Measurements from ENCODE around the gene HSPB8.
A peak's percentile ranks its signal among the peaks of the same experiment; 100 is the strongest.

Gene HSPB8

DNA sequence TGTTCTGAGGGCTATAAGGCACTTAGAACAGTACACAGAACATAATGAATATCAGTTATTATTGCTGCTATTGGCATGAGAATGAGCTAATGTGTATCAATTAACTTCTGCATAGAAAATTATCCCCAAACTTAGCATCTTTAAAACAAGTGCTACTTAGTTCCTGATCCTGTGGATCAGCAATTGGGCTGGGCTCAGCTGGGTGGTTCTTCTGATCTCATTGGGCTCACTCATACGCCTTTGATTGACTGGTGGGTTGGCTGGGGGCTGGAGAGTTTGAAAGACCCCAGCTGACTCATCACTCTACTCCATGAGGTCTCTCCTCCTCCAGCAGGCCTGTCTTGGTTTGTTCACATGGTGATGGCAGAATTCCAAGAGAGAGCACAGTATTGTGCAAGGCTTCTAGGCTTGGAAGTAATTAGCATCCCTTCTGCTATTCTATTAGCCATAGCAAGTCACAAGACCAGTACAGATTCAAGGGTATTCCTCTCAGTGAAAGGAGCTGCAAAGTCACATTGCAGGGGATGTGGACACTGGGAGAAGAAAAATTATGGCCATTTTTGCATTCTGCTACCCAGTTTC is 27.2 kb upstream of the HSPB8 start:
- Histone ChIP-seq H3K36me3 (ENCODE audit: control insufficient read depth in 5 of 5, insufficient read depth in 5 of 5, low read length in 5 of 5) (no peaks in the 10 kb centered on the region), H3K4me1 (ENCODE audit: control insufficient read depth in 5 of 5, insufficient read depth in 5 of 5, low read length in 5 of 5) (peaks cover 2 to 21% (median 13%) of the 10 kb centered on the region in 5 donors), H3K9me3 (ENCODE audit: control insufficient read depth in 5 of 5, low read length in 5 of 5) (peaks cover 0 to 13% (median 11%) of the 10 kb centered on the region in 5 donors), H3K27ac (ENCODE audit: low read depth, low read length) (no peak overlapping the region), H3K27me3 (ENCODE audit: control insufficient read depth in 5 of 5, insufficient read depth in 4 of 5, low read length in 5 of 5) (peaks cover 0 to 7% (median 0%) of the 10 kb centered on the region in 5 donors), H3K9ac (ENCODE audit: low read length in 5 of 5) (no peak overlapping the region), H3K4me3 (ENCODE audit: low read depth in 1 of 5, low read length in 5 of 5) (no peak overlapping the region)

DNA sequence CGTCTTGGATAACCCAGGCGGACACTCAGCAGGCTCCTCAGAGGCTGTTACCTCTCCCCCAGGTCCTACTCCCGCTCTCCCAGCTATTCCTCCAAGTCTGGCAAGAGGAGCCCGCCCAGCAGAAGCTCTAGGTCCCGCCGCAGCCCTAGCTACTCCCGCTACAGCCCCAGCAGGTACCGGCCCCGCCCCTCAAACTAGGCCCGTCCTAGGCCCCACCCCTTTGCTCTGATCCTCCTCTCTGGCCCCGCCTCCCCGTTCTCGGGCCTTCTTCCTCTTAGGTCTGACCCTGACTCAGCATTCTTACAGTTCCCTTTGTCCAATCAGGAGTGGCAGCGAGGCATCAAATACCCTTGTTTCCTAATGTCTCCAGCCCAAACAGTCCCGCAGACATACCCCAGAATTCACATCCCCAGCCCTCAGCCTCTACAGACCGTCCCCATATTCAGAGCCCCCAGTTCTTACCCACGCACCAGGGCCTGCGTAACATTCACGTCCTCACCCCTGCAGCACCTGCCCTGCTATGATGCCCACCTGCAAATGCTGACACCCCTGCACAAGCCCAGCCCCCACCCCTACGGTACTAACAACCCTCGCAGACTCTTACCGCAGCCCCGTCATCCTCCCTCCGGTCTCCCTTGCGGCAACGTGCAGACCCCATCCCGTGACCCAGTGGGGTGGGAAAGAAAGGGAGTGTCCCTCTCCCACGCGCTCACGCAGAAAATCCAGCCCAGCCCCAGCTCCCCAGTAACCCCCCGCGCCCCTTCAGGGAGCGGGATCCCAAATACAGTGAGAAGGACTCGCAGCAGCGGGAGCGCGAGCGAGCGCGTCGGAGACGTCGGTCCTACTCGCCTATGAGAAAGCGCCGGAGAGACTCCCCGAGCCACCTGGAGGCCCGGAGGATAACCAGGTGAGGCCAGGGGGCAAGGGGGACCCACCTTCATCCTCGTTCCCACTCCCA is 25.0 kb upstream of the HSPB8 start:
- peaks cover 0 to 9% (median 0%) of the 10 kb centered on the region in 5 donors for H3K27me3 ChIP-seq (ENCODE audit: control insufficient read depth in 5 of 5, insufficient read depth in 4 of 5, low read length in 5 of 5)
- H3K36me3 ChIP-seq (ENCODE audit: control insufficient read depth in 5 of 5, insufficient read depth in 5 of 5, low read length in 5 of 5) = no peaks in the 10 kb centered on the region
- peak overlapping the region; percentile 11 to 63 (median 26) for H3K4me3 ChIP-seq (ENCODE audit: low read depth in 1 of 5, low read length in 5 of 5)
- no peak overlapping the region for H3K27ac ChIP-seq (ENCODE audit: low read depth, low read length)
- H3K4me1 ChIP-seq (ENCODE audit: control insufficient read depth in 5 of 5, insufficient read depth in 5 of 5, low read length in 5 of 5) = peaks cover 0 to 21% (median 13%) of the 10 kb centered on the region in 5 donors
- peak overlapping the region in 1 of 5 donors; percentile 41 for H3K9ac ChIP-seq (ENCODE audit: low read length in 5 of 5)
- peaks cover 0 to 13% (median 11%) of the 10 kb centered on the region in 5 donors for H3K9me3 ChIP-seq (ENCODE audit: control insufficient read depth in 5 of 5, low read length in 5 of 5)

DNA sequence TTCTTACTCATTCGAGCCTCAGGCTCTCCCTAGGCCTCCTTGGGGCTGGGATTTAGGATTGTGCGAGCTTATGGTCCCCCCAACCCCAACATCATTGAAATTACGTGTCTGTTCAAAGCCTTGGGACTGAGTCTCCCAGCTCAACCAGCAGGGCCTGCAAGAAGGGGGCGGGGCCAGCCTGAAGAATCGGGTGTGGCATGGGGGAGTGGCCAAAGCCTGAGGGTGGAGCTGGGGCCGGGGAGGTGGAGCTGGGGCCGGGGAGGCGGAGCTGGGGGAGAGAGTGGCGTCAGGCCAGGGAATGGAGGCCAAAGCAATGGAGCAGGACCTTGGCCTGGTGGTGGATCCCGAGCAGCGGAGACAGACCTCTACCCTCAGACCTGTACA is 24.3 kb upstream of the HSPB8 start:
- H3K4me1 ChIP-seq (ENCODE audit: control insufficient read depth in 5 of 5, insufficient read depth in 5 of 5, low read length in 5 of 5) = peaks cover 0 to 19% (median 9%) of the 10 kb centered on the region in 5 donors
- peak overlapping the region in 1 of 5 donors; percentile 11 for H3K4me3 ChIP-seq (ENCODE audit: low read depth in 1 of 5, low read length in 5 of 5)
- no peak overlapping the region for H3K27ac ChIP-seq (ENCODE audit: low read depth, low read length)

DNA sequence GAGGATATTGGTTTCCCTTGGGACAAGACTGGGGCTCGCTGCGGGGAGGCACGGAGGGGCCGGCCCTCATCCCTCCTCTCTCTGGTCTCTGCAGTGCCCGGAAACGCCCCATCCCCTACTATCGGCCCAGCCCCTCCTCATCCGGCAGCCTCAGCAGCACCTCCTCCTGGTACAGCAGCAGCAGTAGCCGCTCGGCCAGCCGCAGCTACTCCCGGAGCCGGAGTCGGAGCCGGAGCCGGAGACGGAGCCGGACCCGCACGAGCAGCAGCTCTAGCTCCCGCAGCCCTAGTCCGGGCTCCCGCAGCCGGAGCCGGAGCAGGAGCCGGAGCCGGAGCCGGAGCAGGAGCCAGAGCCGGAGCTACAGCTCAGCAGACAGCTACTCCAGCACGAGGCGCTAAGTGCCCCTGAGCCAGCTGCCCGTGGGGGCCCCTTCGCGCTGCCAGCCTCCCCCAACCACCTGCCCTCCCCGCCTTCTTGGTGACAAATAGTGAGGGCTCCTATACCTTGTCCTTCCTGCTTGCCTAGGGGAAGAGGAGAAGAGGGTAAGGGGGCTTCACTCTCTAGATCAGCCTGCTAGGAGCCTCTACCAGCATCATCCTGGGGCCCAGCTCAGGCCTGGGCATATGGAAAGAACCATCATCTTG is 22.2 kb upstream of the HSPB8 start:
- Histone ChIP-seq H3K9ac (ENCODE audit: low read length in 5 of 5) (no peak overlapping the region), H3K27ac (ENCODE audit: low read depth, low read length) (no peak overlapping the region), H3K4me3 (ENCODE audit: low read depth in 1 of 5, low read length in 5 of 5) (no peak overlapping the region), H3K36me3 (ENCODE audit: control insufficient read depth in 5 of 5, insufficient read depth in 5 of 5, low read length in 5 of 5) (no peaks in the 10 kb centered on the region), H3K9me3 (ENCODE audit: control insufficient read depth in 5 of 5, low read length in 5 of 5) (peaks cover 0 to 5% (median 3%) of the 10 kb centered on the region in 5 donors), H3K4me1 (ENCODE audit: control insufficient read depth in 5 of 5, insufficient read depth in 5 of 5, low read length in 5 of 5) (peaks cover 0 to 14% (median 7%) of the 10 kb centered on the region in 5 donors), H3K27me3 (ENCODE audit: control insufficient read depth in 5 of 5, insufficient read depth in 4 of 5, low read length in 5 of 5) (peaks cover 0 to 9% (median 0%) of the 10 kb centered on the region in 5 donors)

More for the DNA sequence above, 24.3 kb upstream of the HSPB8 start:
- no peaks in the 10 kb centered on the region for H3K36me3 ChIP-seq (ENCODE audit: control insufficient read depth in 5 of 5, insufficient read depth in 5 of 5, low read length in 5 of 5)
- no peak overlapping the region for H3K9ac ChIP-seq (ENCODE audit: low read length in 5 of 5)
- peaks cover 0 to 13% (median 11%) of the 10 kb centered on the region in 5 donors for H3K9me3 ChIP-seq (ENCODE audit: control insufficient read depth in 5 of 5, low read length in 5 of 5)
- peaks cover 0 to 9% (median 0%) of the 10 kb centered on the region in 5 donors for H3K27me3 ChIP-seq (ENCODE audit: control insufficient read depth in 5 of 5, insufficient read depth in 4 of 5, low read length in 5 of 5)

DNA sequence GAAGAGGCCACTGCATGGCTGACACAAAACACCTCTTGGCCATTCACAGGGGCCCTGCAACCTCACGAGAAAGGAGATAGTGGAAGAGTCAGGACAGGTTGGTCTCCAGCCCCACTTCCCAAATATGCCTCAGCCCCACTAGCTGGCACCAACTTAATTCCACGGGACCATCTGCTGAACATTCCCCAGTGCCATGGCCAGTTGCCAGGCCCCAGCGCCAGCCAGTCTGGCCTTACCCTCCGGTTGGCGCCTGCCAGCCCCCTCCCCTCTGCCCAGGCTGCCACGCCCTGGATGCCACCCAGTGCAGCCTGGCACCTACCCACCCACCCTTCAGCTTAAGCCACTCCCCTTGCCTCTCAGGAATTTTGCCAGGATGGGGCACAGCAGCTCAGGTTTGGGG is 21.2 kb upstream of the HSPB8 start:
- Histone ChIP-seq H3K4me1 (ENCODE audit: control insufficient read depth in 5 of 5, insufficient read depth in 5 of 5, low read length in 5 of 5) (peaks cover 0 to 14% (median 7%) of the 10 kb centered on the region in 5 donors), H3K27ac (ENCODE audit: low read depth, low read length) (no peak overlapping the region), H3K36me3 (ENCODE audit: control insufficient read depth in 5 of 5, insufficient read depth in 5 of 5, low read length in 5 of 5) (no peaks in the 10 kb centered on the region), H3K9me3 (ENCODE audit: control insufficient read depth in 5 of 5, low read length in 5 of 5) (no peaks in the 10 kb centered on the region), H3K27me3 (ENCODE audit: control insufficient read depth in 5 of 5, insufficient read depth in 4 of 5, low read length in 5 of 5) (peaks cover 0 to 13% (median 0%) of the 10 kb centered on the region in 5 donors), H3K9ac (ENCODE audit: low read length in 5 of 5) (no peak overlapping the region), H3K4me3 (ENCODE audit: low read depth in 1 of 5, low read length in 5 of 5) (no peak overlapping the region)

DNA sequence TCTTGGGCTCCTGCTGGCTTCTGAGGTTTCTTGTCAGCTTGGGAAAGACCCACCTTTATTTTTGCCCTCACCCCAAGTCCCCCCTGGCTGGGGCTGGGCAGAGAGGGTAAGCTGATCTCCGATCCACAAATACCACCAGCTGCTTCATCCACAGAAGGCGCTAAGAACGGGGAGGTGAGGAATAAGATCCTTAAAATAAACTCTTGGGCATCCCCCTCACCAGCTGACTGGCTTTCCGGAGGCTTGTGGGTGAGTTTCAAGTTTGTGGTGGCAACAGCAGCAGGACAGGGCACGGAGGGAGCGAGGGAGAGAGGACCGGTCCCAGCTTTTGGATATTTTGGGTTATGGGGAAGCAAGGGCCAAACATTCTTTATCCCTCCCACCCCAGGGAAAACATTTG is 20.8 kb upstream of the HSPB8 start:
- Histone ChIP-seq H3K27ac (ENCODE audit: low read depth, low read length) (no peak overlapping the region), H3K4me3 (ENCODE audit: low read depth in 1 of 5, low read length in 5 of 5) (no peak overlapping the region), H3K27me3 (ENCODE audit: control insufficient read depth in 5 of 5, insufficient read depth in 4 of 5, low read length in 5 of 5) (peaks cover 0 to 13% (median 0%) of the 10 kb centered on the region in 5 donors), H3K9ac (ENCODE audit: low read length in 5 of 5) (no peak overlapping the region), H3K36me3 (ENCODE audit: control insufficient read depth in 5 of 5, insufficient read depth in 5 of 5, low read length in 5 of 5) (no peaks in the 10 kb centered on the region), H3K9me3 (ENCODE audit: control insufficient read depth in 5 of 5, low read length in 5 of 5) (no peaks in the 10 kb centered on the region), H3K4me1 (ENCODE audit: control insufficient read depth in 5 of 5, insufficient read depth in 5 of 5, low read length in 5 of 5) (peaks cover 0 to 14% (median 7%) of the 10 kb centered on the region in 5 donors)

DNA sequence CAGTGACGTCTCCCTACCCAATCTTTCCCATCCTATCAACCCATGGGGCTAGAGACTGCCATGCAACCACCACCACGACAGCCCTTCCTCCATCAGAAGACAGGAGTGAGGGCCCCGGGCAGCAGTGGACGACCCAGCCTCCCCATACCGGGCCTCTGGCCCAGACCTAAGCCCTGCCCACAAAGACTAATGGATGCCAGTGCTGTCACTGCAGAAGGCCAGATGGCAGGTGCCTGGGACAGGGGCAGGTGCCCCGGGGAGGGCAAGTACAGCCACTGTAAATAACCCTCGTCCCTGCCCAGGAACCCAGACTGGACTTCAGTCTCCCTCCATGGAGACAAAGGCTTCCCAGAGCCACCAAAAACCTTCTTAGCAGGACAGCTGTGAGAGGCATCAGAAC is 20.3 kb upstream of the HSPB8 start:
- no peak overlapping the region for H3K4me3 ChIP-seq (ENCODE audit: low read depth in 1 of 5, low read length in 5 of 5)
- H3K9ac ChIP-seq (ENCODE audit: low read length in 5 of 5) = no peak overlapping the region
- H3K9me3 ChIP-seq (ENCODE audit: control insufficient read depth in 5 of 5, low read length in 5 of 5) = no peaks in the 10 kb centered on the region
- no peak overlapping the region for H3K27ac ChIP-seq (ENCODE audit: low read depth, low read length)
- H3K36me3 ChIP-seq (ENCODE audit: control insufficient read depth in 5 of 5, insufficient read depth in 5 of 5, low read length in 5 of 5) = no peaks in the 10 kb centered on the region
- peaks cover 0 to 13% (median 0%) of the 10 kb centered on the region in 5 donors for H3K27me3 ChIP-seq (ENCODE audit: control insufficient read depth in 5 of 5, insufficient read depth in 4 of 5, low read length in 5 of 5)
- H3K4me1 ChIP-seq (ENCODE audit: control insufficient read depth in 5 of 5, insufficient read depth in 5 of 5, low read length in 5 of 5) = peaks cover 0 to 10% (median 7%) of the 10 kb centered on the region in 5 donors

DNA sequence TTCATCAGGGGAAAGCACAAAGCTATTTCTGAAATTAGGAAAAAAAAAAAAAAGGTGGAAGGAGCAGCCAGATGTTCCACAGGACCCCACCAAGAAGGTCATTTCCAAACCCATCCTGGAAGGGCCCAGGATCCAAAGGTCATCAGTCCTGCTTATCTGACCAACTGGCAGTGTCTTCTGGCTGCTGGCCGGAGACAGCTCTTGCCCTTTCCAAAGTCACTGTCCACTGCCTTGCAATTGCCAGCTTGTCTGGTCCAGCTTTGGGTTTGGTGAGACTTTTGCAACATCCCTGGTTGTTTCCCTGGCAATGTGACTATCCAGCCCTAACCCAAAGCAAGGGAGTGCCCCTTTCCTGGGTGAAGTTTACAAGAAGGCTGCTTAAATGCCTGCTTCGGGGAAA is 18.9 kb upstream of the HSPB8 start:
- Histone ChIP-seq H3K4me1 (ENCODE audit: control insufficient read depth in 5 of 5, insufficient read depth in 5 of 5, low read length in 5 of 5) (no peaks in the 10 kb centered on the region), H3K9me3 (ENCODE audit: control insufficient read depth in 5 of 5, low read length in 5 of 5) (no peaks in the 10 kb centered on the region), H3K27ac (ENCODE audit: low read depth, low read length) (no peak overlapping the region), H3K27me3 (ENCODE audit: control insufficient read depth in 5 of 5, insufficient read depth in 4 of 5, low read length in 5 of 5) (peaks cover 0 to 6% (median 0%) of the 10 kb centered on the region in 5 donors), H3K4me3 (ENCODE audit: low read depth in 1 of 5, low read length in 5 of 5) (no peak overlapping the region), H3K9ac (ENCODE audit: low read length in 5 of 5) (no peak overlapping the region), H3K36me3 (ENCODE audit: control insufficient read depth in 5 of 5, insufficient read depth in 5 of 5, low read length in 5 of 5) (no peaks in the 10 kb centered on the region)

DNA sequence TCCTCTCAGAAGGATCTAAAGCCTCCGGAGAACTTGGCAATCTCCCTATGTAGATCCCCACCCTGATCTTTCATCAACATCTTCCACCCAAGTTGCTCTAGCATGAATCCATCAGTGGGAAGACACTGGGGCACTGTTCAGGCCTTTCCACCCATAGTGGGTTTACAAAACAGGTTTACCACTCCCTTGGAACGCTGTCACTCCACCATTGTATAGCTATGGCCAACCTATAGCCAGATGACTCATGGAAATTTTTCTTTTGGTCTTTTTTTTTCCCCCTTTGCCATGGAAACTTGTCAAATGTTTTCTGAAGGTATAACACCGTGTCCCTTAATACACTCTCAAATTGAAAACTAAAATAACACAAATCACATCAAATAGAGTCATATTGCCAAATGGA is 10.8 kb upstream of the HSPB8 start:
- Histone ChIP-seq H3K9me3 (ENCODE audit: control insufficient read depth in 5 of 5, low read length in 5 of 5) (peaks cover 0 to 2% (median 0%) of the 10 kb centered on the region in 5 donors), H3K36me3 (ENCODE audit: control insufficient read depth in 5 of 5, insufficient read depth in 5 of 5, low read length in 5 of 5) (no peaks in the 10 kb centered on the region)

More for the DNA sequence above, 10.8 kb upstream of the HSPB8 start:
- H3K27me3 ChIP-seq (ENCODE audit: control insufficient read depth in 5 of 5, insufficient read depth in 4 of 5, low read length in 5 of 5) = peaks cover 0 to 3% (median 0%) of the 10 kb centered on the region in 5 donors
- H3K9ac ChIP-seq (ENCODE audit: low read length in 5 of 5) = no peak overlapping the region
- no peak overlapping the region for H3K27ac ChIP-seq (ENCODE audit: low read depth, low read length)
- H3K4me3 ChIP-seq (ENCODE audit: low read depth in 1 of 5, low read length in 5 of 5) = no peak overlapping the region
- H3K4me1 ChIP-seq (ENCODE audit: control insufficient read depth in 5 of 5, insufficient read depth in 5 of 5, low read length in 5 of 5) = no peaks in the 10 kb centered on the region
